C4-2B (cell line): ENCODE results near the gene TECTA.

ENCODE experiments used
- CTCF ChIP-seq: fragments of 450-650 bp; conservative IDR thresholded peaks from 2 replicates; pipeline ENCODE4 v1.5.1; 2017; ENCODE audit warnings: mild to moderate bottlenecking
- ZFX ChIP-seq: fragments of 450-650 bp; IDR thresholded peaks from 2 replicates; pipeline ENCODE4 v1.6.1; 2017

GRCh38 chr11:121117788-121118187 lies 16.7 kb downstream of the TECTA start:
- TF ChIP-seq CTCF (no peak), ZFX (no peak)
